Panc1 (cell line): ENCODE measurements around the gene DGCR6L.
"Not testable (repeated sequence)": the region's sequence is repeated elsewhere in the genome, so short reads cannot be mapped to it uniquely, and the experiment has no call there.

Experiments
- POLR2AphosphoS5 ChIP-seq: IDR thresholded peaks from 2 replicates; pipeline ENCODE4 v1.6.1; 2012; ENCODE audit warnings: mild to moderate bottlenecking, low read depth, low read length, moderate library complexity
- REST ChIP-seq, 2 experiments: IDR thresholded peaks; 2 replicates each; pipeline ENCODE4 v1.6.1; 2011 to 2012; ENCODE audit warnings: low read depth in 2 of 2, control low read depth in 1 of 2, low read length in 1 of 2, mild to moderate bottlenecking in 1 of 2, moderate library complexity in 1 of 2; ENCODE audit not compliant: insufficient read depth in 1 of 2
- SIN3A ChIP-seq: IDR thresholded peaks from 2 replicates; pipeline ENCODE4 v1.6.1; 2012; ENCODE audit warnings: low read depth, mild to moderate bottlenecking, low read length, moderate library complexity, borderline replicate concordance; ENCODE audit not compliant: insufficient read depth
- TCF7L2 ChIP-seq: IDR thresholded peaks from 2 replicates; pipeline ENCODE4 v1.6.1; 2011; ENCODE audit warnings: mild to moderate bottlenecking, low read depth, low read length, inconsistent platforms
- TF ChIP-seq, protein P1 (sequence below): fragments of 450-650 bp; IDR thresholded peaks from 2 replicates; pipeline ENCODE4 v1.5.1; 2017; ENCODE audit warnings: mild to moderate bottlenecking

DNA sequence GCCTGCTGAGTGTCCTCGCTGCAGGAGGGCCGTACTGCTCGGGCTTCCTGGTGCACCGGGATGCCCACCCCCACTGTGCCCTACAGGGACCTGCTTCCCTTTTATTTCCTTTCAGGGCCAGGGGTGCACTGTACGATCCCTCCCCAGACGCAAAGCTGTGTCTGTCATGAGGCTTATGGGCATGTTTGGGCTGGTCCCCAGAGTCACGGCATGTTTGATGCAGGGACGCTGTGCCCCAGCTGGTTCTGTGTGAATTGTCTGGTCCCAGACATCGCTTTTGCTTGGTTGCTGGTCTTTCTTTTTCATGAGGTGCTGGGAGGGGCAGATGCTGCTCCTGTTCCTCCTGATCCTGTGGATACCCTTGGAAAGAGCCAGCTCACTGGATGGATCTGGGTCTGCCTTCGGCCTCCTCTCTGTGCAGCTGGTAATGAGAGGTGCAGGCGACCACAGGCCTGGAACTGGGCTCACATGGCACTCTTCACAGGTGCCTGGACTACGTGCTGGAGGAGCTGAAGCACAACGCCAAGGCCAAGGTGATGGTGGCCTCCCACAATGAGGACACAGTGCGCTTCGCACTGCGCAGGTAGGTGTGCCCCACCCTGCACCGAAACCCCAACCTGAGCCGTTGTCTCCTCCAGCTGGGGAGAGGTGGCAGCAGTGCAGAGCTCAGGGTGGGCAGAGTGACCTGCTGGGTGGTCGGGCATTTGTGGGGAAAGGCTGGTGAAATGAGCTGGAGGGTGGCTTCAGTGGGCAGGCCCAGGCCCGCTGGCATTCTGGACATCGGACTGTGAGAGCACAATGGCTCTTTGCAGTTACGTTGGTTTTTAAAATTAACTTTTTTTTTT, 10.8 kb downstream of the DGCR6L start:
- TF ChIP-seq, protein P1, sequence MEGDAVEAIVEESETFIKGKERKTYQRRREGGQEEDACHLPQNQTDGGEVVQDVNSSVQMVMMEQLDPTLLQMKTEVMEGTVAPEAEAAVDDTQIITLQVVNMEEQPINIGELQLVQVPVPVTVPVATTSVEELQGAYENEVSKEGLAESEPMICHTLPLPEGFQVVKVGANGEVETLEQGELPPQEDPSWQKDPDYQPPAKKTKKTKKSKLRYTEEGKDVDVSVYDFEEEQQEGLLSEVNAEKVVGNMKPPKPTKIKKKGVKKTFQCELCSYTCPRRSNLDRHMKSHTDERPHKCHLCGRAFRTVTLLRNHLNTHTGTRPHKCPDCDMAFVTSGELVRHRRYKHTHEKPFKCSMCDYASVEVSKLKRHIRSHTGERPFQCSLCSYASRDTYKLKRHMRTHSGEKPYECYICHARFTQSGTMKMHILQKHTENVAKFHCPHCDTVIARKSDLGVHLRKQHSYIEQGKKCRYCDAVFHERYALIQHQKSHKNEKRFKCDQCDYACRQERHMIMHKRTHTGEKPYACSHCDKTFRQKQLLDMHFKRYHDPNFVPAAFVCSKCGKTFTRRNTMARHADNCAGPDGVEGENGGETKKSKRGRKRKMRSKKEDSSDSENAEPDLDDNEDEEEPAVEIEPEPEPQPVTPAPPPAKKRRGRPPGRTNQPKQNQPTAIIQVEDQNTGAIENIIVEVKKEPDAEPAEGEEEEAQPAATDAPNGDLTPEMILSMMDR, result not testable (repeated sequence)
- TF ChIP-seq TCF7L2; REST (IDR thresholded peaks at IDR 0.05; ENCODE audit: insufficient read depth in 1 of 2, low read depth in 2 of 2, low read length in 1 of 2); POLR2AphosphoS5; SIN3A: not testable (repeated sequence)
